Endothelial cell of umbilical vein (primary cell): Measurements from ENCODE around the gene TMEM150C. TPM values are rescaled to one million over a fixed set of nuclear protein-coding genes. Genes with fewer than 3 reads are reported as not detected.

Experiments used
- BruUV-seq: library from RNA; stranded (reverse); fragments of 400-500 nt; replicated peaks from 2 replicates; lab custom pipeline; 2021; lab: Mats Ljungman, UMichigan
- CTCF ChIA-PET: fragments of 300-600, 350-600 bp; sonication (Branson Sonifier 250); formaldehyde crosslinking; loops from one replicate; lab custom pipeline; 2021; ENCODE audit warnings: antibody characterized with exemption, inconsistent platforms; lab: Charles Lee
- POLR2A ChIA-PET: fragments of 300-600, 350-600 bp; sonication (Branson Sonifier 250); formaldehyde crosslinking; loops from one replicate; lab custom pipeline; 2021; ENCODE audit warnings: antibody characterized with exemption, inconsistent platforms; lab: Charles Lee
- DNase-seq: peaks from one replicate; pipeline ENCODE4 v3.0.0-alpha.2; 2011; ENCODE audit warnings: low read depth, low spot score
- FAIRE-seq: peaks from 2 replicates; lab custom pipeline; 2011; peaks lifted over from hg19 to GRCh38; lab: Jason Lieb, UNC
- H2AFZ ChIP-seq: 2 replicates; pipeline ENCODE4 v1.6.0; 2012; ENCODE audit warnings: low read depth, low read length, control low read depth, inconsistent platforms
- H3K27ac ChIP-seq: 2 replicates; pipeline ENCODE4 v1.5.1; 2011; ENCODE audit warnings: low read depth, mild to moderate bottlenecking, control low read depth, low read length, moderate library complexity; ENCODE audit not compliant: insufficient read depth
- H3K27me3 ChIP-seq, 2 experiments: 2 replicates each; pipeline versions ENCODE4 v1.6.0 to v1.6.1; 2011; ENCODE audit warnings: low read length in 2 of 2, mixed read lengths in 1 of 2; ENCODE audit not compliant: control insufficient read depth in 2 of 2, insufficient read depth in 2 of 2
- H3K36me3 ChIP-seq, 2 experiments: 2 replicates in 1 of 2; 3 replicates in 1 of 2; pipeline ENCODE4 v1.5.1; 2011; ENCODE audit warnings: low read length in 2 of 2, mild to moderate bottlenecking in 1 of 2, moderate library complexity in 1 of 2; ENCODE audit not compliant: control insufficient read depth in 2 of 2, insufficient read depth in 2 of 2; ENCODE audit errors: extremely low read depth in 1 of 2
- H3K4me1 ChIP-seq: 3 replicates; pipeline ENCODE4 v1.5.1; 2011; ENCODE audit warnings: mild to moderate bottlenecking, low read length; ENCODE audit not compliant: control insufficient read depth, insufficient read depth; ENCODE audit errors: extremely low read depth
- H3K4me2 ChIP-seq: 2 replicates; pipeline ENCODE4 v1.6.1; 2011; ENCODE audit warnings: low read length, control low read depth, mixed read lengths; ENCODE audit not compliant: insufficient read depth
- H3K4me3 ChIP-seq, 3 experiments: fragments of 200-600 bp in 1 of 3; sonication (generic), shearing (Covaris generic) in 1 of 3; replicated peaks in 1 of 3; 2 replicates each; pipeline ENCODE4 v1.5.1; 2011 to 2016; ENCODE audit warnings: control low read depth in 3 of 3, low read length in 3 of 3, mild to moderate bottlenecking in 2 of 3, inconsistent platforms in 1 of 3, low read depth in 1 of 3, moderate library complexity in 1 of 3; ENCODE audit not compliant: insufficient read depth in 1 of 3
- H3K79me2 ChIP-seq: 2 replicates; pipeline ENCODE4 v1.6.0; 2012; ENCODE audit warnings: low read length, inconsistent platforms; ENCODE audit not compliant: control insufficient read depth, insufficient read depth
- H3K9ac ChIP-seq: replicated peaks from 2 replicates; pipeline ENCODE3; 2011; ENCODE audit warnings: low read length, control low read depth; ENCODE audit not compliant: insufficient read depth; ENCODE audit errors: extremely low read depth
- H3K9me1 ChIP-seq: replicated peaks from 3 replicates; pipeline ENCODE4 v1.6.0; 2011; ENCODE audit warnings: mild to moderate bottlenecking, low read length; ENCODE audit not compliant: control insufficient read depth, insufficient read depth; ENCODE audit errors: extremely low read depth
- H3K9me3 ChIP-seq: replicated peaks from 2 replicates; pipeline ENCODE4 v1.5.1; 2012; ENCODE audit warnings: low read length, inconsistent platforms; ENCODE audit not compliant: control insufficient read depth, insufficient read depth
- H4K20me1 ChIP-seq: replicated peaks from 2 replicates; pipeline ENCODE3; 2011; ENCODE audit warnings: mild to moderate bottlenecking, low read length; ENCODE audit not compliant: control insufficient read depth, insufficient read depth; ENCODE audit errors: extremely low read depth
- CTCF ChIP-seq, 2 donors: IDR thresholded peaks; 1 replicate in 1 of 2; 2 replicates in 1 of 2; pipeline ENCODE4 v1.5.1; 2011; ENCODE audit warnings: low read length in 2 of 2, mild to moderate bottlenecking in 2 of 2, moderate library complexity in 2 of 2, control low read depth in 1 of 2, inconsistent platforms in 1 of 2, low read depth in 1 of 2; ENCODE audit not compliant: insufficient read depth in 1 of 2; ENCODE audit errors: extremely low read depth in 1 of 2
- EZH2 ChIP-seq: IDR thresholded peaks from 2 replicates; pipeline ENCODE4 v1.6.1; 2012; ENCODE audit warnings: borderline replicate concordance, low read depth, mild to moderate bottlenecking, moderate library complexity, low read length, inconsistent platforms; ENCODE audit not compliant: severe bottlenecking
- FOS ChIP-seq: IDR thresholded peaks from 2 replicates; pipeline ENCODE4 v1.6.1; 2011; ENCODE audit warnings: mild to moderate bottlenecking, low read length, moderate library complexity, borderline replicate concordance; ENCODE audit not compliant: insufficient read depth
- GATA2 ChIP-seq: IDR thresholded peaks from 2 replicates; pipeline ENCODE4 v1.7.0; 2011; ENCODE audit warnings: low read depth, mild to moderate bottlenecking, moderate library complexity, mixed read lengths, low read length; ENCODE audit not compliant: insufficient read length, insufficient read depth
- JUN ChIP-seq: IDR thresholded peaks from 2 replicates; pipeline ENCODE4 v1.6.1; 2011; ENCODE audit warnings: borderline replicate concordance, low read depth; ENCODE audit not compliant: insufficient read length, insufficient read depth
- MAX ChIP-seq: IDR thresholded peaks from 2 replicates; pipeline ENCODE4 v1.6.1; 2011; ENCODE audit not compliant: insufficient read depth, insufficient read length
- MYC ChIP-seq: IDR thresholded peaks from one replicate; pipeline ENCODE4 v1.6.1; 2011; ENCODE audit warnings: mild to moderate bottlenecking, low read depth, low read length
- POLR2A ChIP-seq: IDR thresholded peaks from 2 replicates; pipeline ENCODE4 v1.6.1; 2012; ENCODE audit warnings: low read depth, mild to moderate bottlenecking, control low read depth, low read length
- POLR2AphosphoS5 ChIP-seq: IDR thresholded peaks from 2 replicates; pipeline ENCODE4 v1.6.1; 2012; ENCODE audit warnings: low read depth, mild to moderate bottlenecking, control low read depth, low read length, moderate library complexity; ENCODE audit not compliant: insufficient read depth
- dilution Hi-C: fragments of 300-500 bp; cut with MboI; formaldehyde crosslinking; loops from one replicate; pipeline ENCODE4 v1.15.0; 2019; ENCODE audit warnings: low sequenced_read_pairs; ENCODE audit not compliant: extremely low pct_ligation_motif_present
- intact Hi-C: fragments of 100-400 bp; cut with micrococcal nuclease; formaldehyde crosslinking; loops from one replicate; pipeline ENCODE4 v1.10.0; 2022
- polyA plus RNA-seq, 4 experiments: library from polyadenylated mRNA; depleted of rRNA in 3 of 4; stranded (reverse) in 3 of 4; unstranded in 1 of 4; fragments of >200 nt; gene quantifications; 2 replicates each; pipeline versions ENCODE4 v1.2.1 to v1.2.3, GENCODE V29; 2011 to 2012; ENCODE audit warnings: missing spikeins in 1 of 4
- total RNA-seq: library from RNA; stranded (reverse); gene quantifications from 2 replicates; pipeline ENCODE4 v1.2.3, GENCODE V29; 2021

The TMEM150C gene
- total and polyA plus RNA-seq, 2 donors (not counting 3 experiments of a cell fraction or from before 2014, with no cell fraction given) = 4.1 to 6.6 TPM

GRCh38 chr4:82593411-82593810 lies 31.6 kb upstream of the TMEM150C start:
- DNase-seq (no peak), FAIRE-seq (no peak)
- H3K9me1 ChIP-seq = no peaks in the 10 kb centered on the region
- CTCF ChIA-PET = interaction anchor here (1.0 to 4.2 kb wide), 3 partner anchors 42 to 145 kb away, joined by 3 to 17 read pairs (median 3); no protein-coding TSS in a partner anchor
- no peak overlapping the region for H3K9ac ChIP-seq
- H3K9me3 ChIP-seq = no peaks in the 10 kb centered on the region
- H2AFZ ChIP-seq = no peak overlapping the region
- TF ChIP-seq FOS (no peak), GATA2 (no peak), EZH2 (no peak), POLR2AphosphoS5 (no peak), POLR2A (no peak), CTCF (IDR thresholded peaks at IDR 0.05; ENCODE audit: extremely low read depth in 1 of 2, insufficient read depth in 1 of 2, low read depth in 1 of 2, low read length in 2 of 2) (no peak), JUN (no peak), MAX (no peak), MYC (no peak)
- H3K4me2 ChIP-seq = no peak overlapping the region
- no peaks in the 10 kb centered on the region for H3K36me3 ChIP-seq
- intact Hi-C loops (no loop called here), dilution Hi-C loops (no loop called here)
- H3K4me1 ChIP-seq = no peaks in the 10 kb centered on the region
- H3K4me3 ChIP-seq = no peak overlapping the region
- peaks cover 21 to 26% of the 10 kb centered on the region in 2 experiments for H3K27me3 ChIP-seq
- H3K27ac ChIP-seq = no peak overlapping the region
- POLR2A ChIA-PET = interaction anchor here (0.6 kb wide), 1 partner anchor 150 kb away, joined by 4 read pairs; no protein-coding TSS in a partner anchor
- H3K79me2 ChIP-seq = no peaks in the 10 kb centered on the region
- no peaks in the 10 kb centered on the region for H4K20me1 ChIP-seq
- no TSS peak for BruUV-seq
